Measurements from ENCODE around the gene MAPK1.
"Not testable (repeated sequence)": the region's sequence is repeated elsewhere in the genome, so short reads cannot be mapped to it uniquely, and the experiment has no call there.

The MAPK1 gene

DNA sequence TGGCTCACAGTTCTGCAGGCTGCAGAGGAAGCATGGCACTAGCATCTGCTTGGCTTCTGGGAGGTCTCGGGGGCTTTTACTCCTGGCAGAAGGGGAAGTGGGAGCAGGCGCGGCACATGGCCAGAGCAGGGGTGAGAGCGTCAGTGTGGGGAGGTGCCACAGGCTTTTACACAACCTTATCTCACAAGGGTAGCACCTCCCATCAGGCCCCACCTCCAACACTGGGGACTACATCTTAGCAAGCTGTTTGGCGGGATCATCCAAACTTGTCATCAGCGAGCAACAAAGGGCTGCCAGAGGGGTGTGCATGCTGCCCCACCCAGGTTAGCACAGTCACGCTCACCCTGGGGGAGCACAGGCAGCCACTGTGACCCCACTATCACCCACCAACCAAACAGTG lies 112.9 kb downstream of the MAPK1 start:
- H3K4me3 ChIP-seq (ENCODE audit: low read depth, low read length): no peak overlapping the region
- in situ Hi-C loops (cut with HindIII; ENCODE audit: low sequenced_read_pairs): no loop called here
- TF ChIP-seq, protein P1, sequence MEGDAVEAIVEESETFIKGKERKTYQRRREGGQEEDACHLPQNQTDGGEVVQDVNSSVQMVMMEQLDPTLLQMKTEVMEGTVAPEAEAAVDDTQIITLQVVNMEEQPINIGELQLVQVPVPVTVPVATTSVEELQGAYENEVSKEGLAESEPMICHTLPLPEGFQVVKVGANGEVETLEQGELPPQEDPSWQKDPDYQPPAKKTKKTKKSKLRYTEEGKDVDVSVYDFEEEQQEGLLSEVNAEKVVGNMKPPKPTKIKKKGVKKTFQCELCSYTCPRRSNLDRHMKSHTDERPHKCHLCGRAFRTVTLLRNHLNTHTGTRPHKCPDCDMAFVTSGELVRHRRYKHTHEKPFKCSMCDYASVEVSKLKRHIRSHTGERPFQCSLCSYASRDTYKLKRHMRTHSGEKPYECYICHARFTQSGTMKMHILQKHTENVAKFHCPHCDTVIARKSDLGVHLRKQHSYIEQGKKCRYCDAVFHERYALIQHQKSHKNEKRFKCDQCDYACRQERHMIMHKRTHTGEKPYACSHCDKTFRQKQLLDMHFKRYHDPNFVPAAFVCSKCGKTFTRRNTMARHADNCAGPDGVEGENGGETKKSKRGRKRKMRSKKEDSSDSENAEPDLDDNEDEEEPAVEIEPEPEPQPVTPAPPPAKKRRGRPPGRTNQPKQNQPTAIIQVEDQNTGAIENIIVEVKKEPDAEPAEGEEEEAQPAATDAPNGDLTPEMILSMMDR (IDR thresholded peaks at IDR 0.05; ENCODE audit: low read depth, low read length, missing control alignments): no peak
- DNase-seq (ENCODE audit: low read depth): no peak

DNA sequence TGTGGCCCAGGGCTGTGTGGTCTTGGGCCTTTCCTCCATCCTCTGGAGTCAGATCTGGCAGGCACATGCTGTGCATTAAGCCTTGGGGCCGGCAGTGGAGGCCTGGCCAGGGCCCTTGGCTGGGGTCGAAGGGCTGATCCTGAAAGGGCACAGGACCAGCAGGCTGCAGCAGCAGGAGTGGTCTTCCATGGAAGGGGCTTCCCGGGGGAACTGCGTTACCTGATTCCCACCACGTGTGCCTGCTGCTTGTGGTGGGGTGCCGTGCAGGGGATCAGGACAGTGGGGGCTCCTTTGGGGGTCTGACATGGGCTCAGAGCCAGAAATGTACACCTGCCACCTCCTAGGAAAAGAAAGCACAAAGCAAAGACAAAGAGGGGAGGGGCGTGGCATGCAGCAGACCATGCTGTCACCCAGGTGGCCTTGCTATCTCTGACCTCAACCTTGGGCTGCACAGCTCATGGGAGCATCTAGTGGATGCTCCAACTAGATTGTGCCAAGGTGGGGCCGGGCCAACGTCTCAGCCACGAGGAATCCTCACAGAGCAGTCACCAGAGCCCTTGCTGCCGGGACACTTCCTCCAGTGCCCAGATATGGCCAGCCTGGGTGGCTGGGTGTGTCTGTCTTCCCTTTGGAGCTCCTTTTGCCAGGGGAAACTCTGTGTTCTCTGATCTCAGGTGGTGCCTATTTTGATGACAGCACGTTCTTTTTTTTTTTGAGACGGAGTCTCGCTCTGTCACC lies 113.9 kb downstream of the MAPK1 start:
- TF ChIP-seq, protein P1 (IDR thresholded peaks at IDR 0.05; ENCODE audit: low read depth, low read length, missing control alignments): no peak

DNA sequence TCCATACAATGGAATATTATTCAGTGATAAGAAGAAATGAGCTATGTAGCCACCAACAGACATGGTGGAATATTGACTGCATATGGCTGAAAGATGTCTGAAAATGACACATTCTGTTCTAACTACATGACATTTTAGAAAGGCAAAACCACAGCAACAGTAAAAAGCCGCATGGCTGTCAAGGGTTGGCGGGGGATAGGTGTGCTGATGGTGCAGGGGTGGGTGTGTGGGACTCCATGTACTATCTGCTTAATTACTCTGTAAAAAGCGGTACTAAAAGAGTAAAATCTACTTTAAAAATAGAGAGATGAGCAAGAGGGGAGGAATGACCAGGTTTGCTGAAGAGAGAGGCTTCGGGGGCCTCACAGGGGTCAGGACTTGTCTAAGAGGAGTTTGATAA lies 115.2 kb downstream of the MAPK1 start:
- DNase-seq (ENCODE audit: low read depth): no peak
- H3K4me3 ChIP-seq (ENCODE audit: low read depth, low read length): no peak overlapping the region
- in situ Hi-C loops (cut with HindIII; ENCODE audit: low sequenced_read_pairs): no loop called here
- TF ChIP-seq, protein P1 (IDR thresholded peaks at IDR 0.05; ENCODE audit: low read depth, low read length, missing control alignments): no peak

More for the DNA sequence above, 113.9 kb downstream of the MAPK1 start:
- in situ Hi-C loops (cut with HindIII; ENCODE audit: low sequenced_read_pairs): no loop called here
- DNase-seq (ENCODE audit: low read depth): no peak
- H3K4me3 ChIP-seq (ENCODE audit: low read depth, low read length): no peak overlapping the region

DNA sequence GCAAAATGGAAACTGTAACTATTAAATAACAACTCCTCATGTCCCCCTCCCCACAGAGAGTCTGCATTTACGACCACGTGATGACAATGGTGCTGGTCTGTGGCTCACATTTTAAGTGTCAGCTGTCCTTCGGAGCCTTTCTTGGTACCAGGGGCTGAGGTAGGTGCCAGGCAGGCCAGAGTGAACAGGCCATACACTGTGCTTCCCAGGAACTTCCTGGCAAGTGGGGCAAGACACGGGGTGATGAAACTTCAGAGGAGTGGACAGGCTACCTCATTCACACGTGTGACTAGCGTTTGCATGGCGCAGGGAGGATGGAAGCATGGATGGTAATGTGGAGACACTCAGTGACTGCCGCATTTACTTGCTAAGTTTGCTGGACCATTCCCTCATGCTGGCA lies 121.5 kb downstream of the MAPK1 start:
- in situ Hi-C loops (cut with HindIII; ENCODE audit: low sequenced_read_pairs): no loop called here
- TF ChIP-seq, protein P1 (IDR thresholded peaks at IDR 0.05; ENCODE audit: low read depth, low read length, missing control alignments): no peak
- DNase-seq (ENCODE audit: low read depth): no peak
- H3K4me3 ChIP-seq (ENCODE audit: low read depth, low read length): no peak overlapping the region

DNA sequence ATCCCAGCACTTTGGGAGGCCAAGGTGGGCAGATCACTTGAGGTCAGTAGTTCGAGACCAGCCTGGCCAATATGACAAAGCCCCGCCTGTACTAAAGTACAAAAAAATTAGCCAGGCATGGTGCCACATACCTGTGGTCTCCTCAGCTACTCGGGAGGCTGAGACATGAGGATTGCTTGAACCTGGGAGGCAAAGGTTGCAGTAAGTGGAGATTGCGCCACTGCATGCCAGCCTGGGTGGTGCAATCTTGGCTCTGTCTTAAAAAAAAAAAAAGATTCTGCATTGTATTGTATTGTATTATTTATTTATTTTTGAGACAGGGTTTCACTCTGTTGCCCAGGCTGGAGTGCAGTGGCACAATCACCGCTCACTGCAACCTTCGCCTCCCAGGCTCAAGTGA lies 122.5 kb downstream of the MAPK1 start:
- in situ Hi-C loops (cut with HindIII; ENCODE audit: low sequenced_read_pairs); H3K4me3 ChIP-seq (ENCODE audit: low read depth, low read length); DNase-seq (ENCODE audit: low read depth): not testable (repeated sequence)

DNA sequence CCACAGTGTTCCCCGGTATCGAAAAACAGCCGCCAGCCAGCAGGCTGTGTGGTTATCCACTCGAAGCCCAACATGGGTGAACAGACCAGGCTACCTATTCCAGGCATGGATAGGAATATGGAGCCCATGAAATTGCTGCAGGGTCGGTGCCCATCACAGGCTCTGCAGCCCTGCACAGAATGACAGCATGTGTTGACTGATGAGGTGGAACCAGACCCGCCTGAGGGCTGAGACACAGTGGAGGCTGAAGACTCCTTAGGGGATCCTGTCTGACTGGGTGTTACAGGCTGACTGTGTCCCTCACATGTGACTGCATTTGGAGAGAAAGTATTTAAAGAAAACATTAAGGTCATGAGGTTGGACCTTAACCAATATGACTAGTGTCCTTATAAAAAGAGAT lies 125.7 kb downstream of the MAPK1 start:
- DNase-seq (ENCODE audit: low read depth): no peak
- no peak overlapping the region for H3K4me3 ChIP-seq (ENCODE audit: low read depth, low read length)
- TF ChIP-seq, protein P1 (IDR thresholded peaks at IDR 0.05; ENCODE audit: low read depth, low read length, missing control alignments): no peak
- in situ Hi-C loops (cut with HindIII; ENCODE audit: low sequenced_read_pairs): no loop called here

DNA sequence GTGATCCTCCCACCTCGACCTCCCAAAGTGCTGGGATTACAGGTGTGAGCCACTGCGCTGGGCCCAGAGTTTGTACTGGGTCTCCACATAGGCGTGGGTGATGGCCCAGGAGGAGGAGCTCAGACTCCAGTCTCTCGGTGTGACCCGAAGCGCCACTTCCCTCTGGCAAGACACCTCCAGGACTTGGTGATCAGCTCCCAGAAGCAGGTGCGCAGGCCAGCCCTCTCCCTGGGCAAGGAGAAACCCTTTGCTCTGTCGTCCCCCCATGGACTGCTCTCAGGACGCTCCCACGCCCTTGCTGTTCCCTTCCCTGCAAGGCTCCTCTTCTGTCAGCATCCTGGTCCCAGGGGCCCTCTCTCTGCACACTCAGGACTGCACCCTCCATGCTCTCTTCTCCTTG lies 126.4 kb downstream of the MAPK1 start:
- TF ChIP-seq, protein P1 (IDR thresholded peaks at IDR 0.05; ENCODE audit: low read depth, low read length, missing control alignments): no peak
- in situ Hi-C loops (cut with HindIII; ENCODE audit: low sequenced_read_pairs): no loop called here
- H3K4me3 ChIP-seq (ENCODE audit: low read depth, low read length): no peak overlapping the region
- no peak for DNase-seq (ENCODE audit: low read depth)

All from astrocyte of the cerebellum (primary cell).